Activated naive CD8-positive, alpha-beta T cell (primary cell): ENCODE measurements around the gene CNIH1.
"Not testable (repeated sequence)": the region's sequence is repeated elsewhere in the genome, so short reads cannot be mapped to it uniquely, and the experiment has no call there.

Source experiments
- H3K27ac Mint-ChIP-seq: one replicate; pipeline ENCODE4 v1.8.0; 2021; ENCODE audit warnings: mixed read lengths
- H3K27me3 Mint-ChIP-seq: one replicate; pipeline ENCODE4 v1.8.0; 2021; ENCODE audit warnings: mixed read lengths
- H3K36me3 Mint-ChIP-seq: one replicate; pipeline ENCODE4 v1.8.0; 2021; ENCODE audit warnings: mixed read lengths
- H3K4me1 Mint-ChIP-seq: one replicate; pipeline ENCODE4 v1.8.0; 2021; ENCODE audit warnings: low read depth, mixed read lengths
- H3K4me3 Mint-ChIP-seq: one replicate; pipeline ENCODE4 v1.8.0; 2021; ENCODE audit warnings: mild to moderate bottlenecking, mixed read lengths
- H3K9me3 Mint-ChIP-seq: one replicate; pipeline ENCODE4 v1.8.0; 2021; ENCODE audit warnings: low read depth, mixed read lengths

The CNIH1 gene

DNA sequence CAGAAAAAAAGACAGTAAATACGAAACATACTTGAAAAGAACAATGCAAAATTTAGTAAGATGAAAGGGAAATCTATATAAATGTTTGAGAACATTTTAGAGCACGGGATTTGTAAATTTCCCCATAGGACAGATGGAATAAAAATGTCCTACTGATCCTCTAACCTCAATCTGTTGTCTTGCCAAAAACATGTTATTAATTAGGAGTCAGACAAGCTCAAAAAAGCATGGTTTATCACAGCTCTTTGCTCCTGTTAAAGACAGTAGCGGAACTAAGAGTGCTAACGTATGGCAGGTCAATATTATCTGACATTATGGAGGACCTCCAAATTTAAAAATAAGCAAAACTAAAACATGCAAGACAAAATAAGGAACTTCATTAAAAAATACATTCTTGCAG is 34.7 kb upstream of the CNIH1 start:
- no peaks in the 10 kb centered on the region for H3K27me3 Mint-ChIP-seq
- H3K4me1 Mint-ChIP-seq: peaks cover 8% of the 10 kb centered on the region
- no peak overlapping the region for H3K4me3 Mint-ChIP-seq
- H3K9me3 Mint-ChIP-seq: no peaks in the 10 kb centered on the region
- no peak overlapping the region for H3K27ac Mint-ChIP-seq
- H3K36me3 Mint-ChIP-seq: peaks cover 17% of the 10 kb centered on the region

DNA sequence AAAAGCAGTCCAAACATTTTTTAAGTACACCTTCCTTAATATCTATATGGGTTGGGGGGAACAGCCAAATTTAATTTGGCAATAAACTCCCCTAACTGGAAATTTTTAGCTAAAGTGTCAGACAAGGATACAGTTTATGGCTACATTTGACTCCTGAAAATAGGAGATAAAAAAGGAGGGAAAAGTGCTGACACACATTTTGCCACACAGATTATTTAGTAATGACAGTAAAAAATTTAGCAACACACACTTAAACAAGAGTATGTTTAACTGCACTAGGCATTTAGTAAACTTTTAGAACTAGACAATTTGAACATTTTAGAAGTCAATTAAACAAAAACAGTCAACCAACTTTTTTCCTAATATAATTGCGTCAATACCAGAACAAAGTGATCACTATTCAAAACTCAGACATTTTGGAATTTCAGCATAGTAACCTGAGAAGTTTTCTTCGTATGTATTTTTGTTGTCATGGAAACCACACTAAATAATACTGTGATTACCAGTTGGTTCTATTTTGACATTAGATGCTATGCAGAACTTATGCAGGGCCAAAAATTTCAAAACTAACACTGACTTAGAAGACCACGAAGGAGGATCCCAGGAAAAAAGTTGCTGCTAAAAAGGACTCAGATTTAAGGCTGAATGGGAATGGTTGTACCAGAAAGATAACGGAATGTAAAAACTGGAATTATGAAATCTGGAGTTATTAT is 34.2 kb upstream of the CNIH1 start:
- H3K36me3 Mint-ChIP-seq: peaks cover 17% of the 10 kb centered on the region

GRCh38 chr14:54474232-54474793 is 33.1 kb upstream of the CNIH1 start:
- H3K27ac Mint-ChIP-seq: no peak overlapping the region

More for the DNA sequence above, 34.2 kb upstream of the CNIH1 start:
- Mint-ChIP-seq H3K4me3 (no peak overlapping the region), H3K27ac (no peak overlapping the region), H3K27me3 (no peaks in the 10 kb centered on the region), H3K9me3 (no peaks in the 10 kb centered on the region), H3K4me1 (peaks cover 8% of the 10 kb centered on the region)

DNA sequence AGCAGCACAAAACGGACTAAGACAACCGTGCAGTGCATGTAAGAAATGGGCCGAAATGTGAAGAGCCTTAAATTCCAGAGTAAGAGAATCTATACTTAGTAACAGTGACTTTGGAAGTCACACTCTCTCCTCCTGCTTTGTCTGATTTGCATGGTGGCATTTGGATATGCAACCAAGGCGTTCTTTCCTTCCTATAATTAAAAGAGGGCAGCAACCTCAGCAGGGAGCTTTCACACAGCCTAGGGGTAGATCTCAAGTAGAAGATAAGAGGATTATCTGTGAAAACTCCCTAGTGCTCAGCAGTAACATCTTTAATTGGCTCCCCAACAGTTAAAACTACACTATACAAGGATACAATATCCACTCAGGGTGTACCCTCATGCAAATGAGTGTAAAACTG is 31.1 kb upstream of the CNIH1 start:
- Mint-ChIP-seq H3K27me3 (no peaks in the 10 kb centered on the region), H3K9me3 (peaks cover 5% of the 10 kb centered on the region), H3K36me3 (peaks cover 25% of the 10 kb centered on the region), H3K27ac (no peak overlapping the region), H3K4me3 (no peak overlapping the region), H3K4me1 (peaks cover 6% of the 10 kb centered on the region)

More at GRCh38 chr14:54474232-54474793, 33.1 kb upstream of the CNIH1 start:
- no peak overlapping the region for H3K4me3 Mint-ChIP-seq
- no peaks in the 10 kb centered on the region for H3K9me3 Mint-ChIP-seq
- H3K36me3 Mint-ChIP-seq: peaks cover 18% of the 10 kb centered on the region
- peaks cover 8% of the 10 kb centered on the region for H3K4me1 Mint-ChIP-seq
- no peaks in the 10 kb centered on the region for H3K27me3 Mint-ChIP-seq

- Mint-ChIP-seq H3K4me1 (peaks cover 6% of the 10 kb centered on the region), H3K27ac (no peak overlapping the region), H3K4me3 (no peak overlapping the region), H3K27me3 (no peaks in the 10 kb centered on the region), H3K36me3 (peaks cover 24% of the 10 kb centered on the region), H3K9me3 (peaks cover 6% of the 10 kb centered on the region)
Observed at GRCh38 chr14:54471641-54472040, 30.5 kb upstream of the CNIH1 start.

GRCh38 chr14:54470701-54471100 is 29.5 kb upstream of the CNIH1 start:
- H3K27ac Mint-ChIP-seq: peak overlapping the region; percentile 41
- no peak overlapping the region for H3K4me3 Mint-ChIP-seq
- no peaks in the 10 kb centered on the region for H3K27me3 Mint-ChIP-seq
- H3K4me1 Mint-ChIP-seq: peaks cover 2% of the 10 kb centered on the region
- peaks cover 21% of the 10 kb centered on the region for H3K36me3 Mint-ChIP-seq
- H3K9me3 Mint-ChIP-seq: peaks cover 6% of the 10 kb centered on the region

GRCh38 chr14:54467280-54467679 is 26.1 kb upstream of the CNIH1 start:
- H3K27me3 Mint-ChIP-seq: no peaks in the 10 kb centered on the region
- H3K36me3 Mint-ChIP-seq: peaks cover 17% of the 10 kb centered on the region
- no peak overlapping the region for H3K27ac Mint-ChIP-seq
- H3K9me3 Mint-ChIP-seq: peaks cover 6% of the 10 kb centered on the region
- H3K4me3 Mint-ChIP-seq: no peak overlapping the region
- H3K4me1 Mint-ChIP-seq: no peaks in the 10 kb centered on the region

- Mint-ChIP-seq H3K4me1 (no peaks in the 10 kb centered on the region), H3K9me3 (peaks cover 6% of the 10 kb centered on the region), H3K27me3 (no peaks in the 10 kb centered on the region), H3K27ac (no peak overlapping the region), H3K4me3 (no peak overlapping the region), H3K36me3 (peaks cover 15% of the 10 kb centered on the region)
Observed at GRCh38 chr14:54465654-54466053, 24.5 kb upstream of the CNIH1 start.

DNA sequence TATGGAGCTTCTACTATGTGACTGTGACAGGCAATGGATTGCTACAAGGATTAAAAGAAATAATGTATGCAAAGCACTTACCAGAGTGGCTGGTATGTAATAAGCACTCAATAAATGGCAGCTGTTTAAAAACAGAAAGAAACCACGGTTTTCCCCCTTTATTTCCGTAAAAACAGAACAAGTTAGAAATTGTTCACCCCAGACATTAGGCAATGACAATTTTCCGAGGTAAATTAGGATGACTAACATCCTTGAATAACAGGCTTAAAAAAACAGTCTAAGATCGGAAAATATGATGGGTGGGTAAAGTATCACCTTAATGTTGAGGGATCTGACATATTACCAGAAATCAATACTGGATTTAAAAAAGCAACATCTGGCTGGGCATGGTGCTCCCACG is 20.9 kb upstream of the CNIH1 start:
- H3K4me1 Mint-ChIP-seq: no peaks in the 10 kb centered on the region
- H3K4me3 Mint-ChIP-seq: no peak overlapping the region
- H3K27me3 Mint-ChIP-seq: no peaks in the 10 kb centered on the region
- peaks cover 3% of the 10 kb centered on the region for H3K9me3 Mint-ChIP-seq
- no peak overlapping the region for H3K27ac Mint-ChIP-seq
- peaks cover 8% of the 10 kb centered on the region for H3K36me3 Mint-ChIP-seq

DNA sequence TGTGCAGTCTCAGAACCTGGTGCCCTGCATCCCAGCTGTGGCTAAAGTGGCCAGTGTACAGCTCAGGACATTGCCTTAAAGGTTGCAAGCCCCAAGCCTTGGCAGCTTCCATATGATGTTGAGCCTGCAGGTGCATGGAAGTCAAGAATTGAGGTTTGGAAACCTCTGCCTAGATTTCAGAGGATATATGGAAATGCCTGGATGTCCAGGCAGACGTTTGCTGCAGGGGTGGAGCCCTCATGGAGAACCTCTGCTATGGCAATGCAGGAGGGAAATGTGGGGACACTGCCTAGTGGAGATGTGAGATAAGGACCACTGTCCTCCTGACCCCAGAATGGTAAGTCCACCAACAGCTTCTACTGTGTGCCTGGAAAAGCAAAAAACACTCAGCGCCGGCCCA is 17.9 kb upstream of the CNIH1 start:
- H3K27me3 Mint-ChIP-seq: no peaks in the 10 kb centered on the region
- H3K4me1 Mint-ChIP-seq: no peaks in the 10 kb centered on the region
- no peak overlapping the region for H3K27ac Mint-ChIP-seq
- no peak overlapping the region for H3K4me3 Mint-ChIP-seq
- H3K9me3 Mint-ChIP-seq: peaks cover 3% of the 10 kb centered on the region
- peaks cover 8% of the 10 kb centered on the region for H3K36me3 Mint-ChIP-seq

- not testable (repeated sequence) for H3K9me3 Mint-ChIP-seq, H3K27ac Mint-ChIP-seq, H3K4me3 Mint-ChIP-seq, H3K4me1 Mint-ChIP-seq, H3K36me3 Mint-ChIP-seq, H3K27me3 Mint-ChIP-seq
Observed at GRCh38 chr14:54458536-54458935, 17.4 kb upstream of the CNIH1 start.

DNA sequence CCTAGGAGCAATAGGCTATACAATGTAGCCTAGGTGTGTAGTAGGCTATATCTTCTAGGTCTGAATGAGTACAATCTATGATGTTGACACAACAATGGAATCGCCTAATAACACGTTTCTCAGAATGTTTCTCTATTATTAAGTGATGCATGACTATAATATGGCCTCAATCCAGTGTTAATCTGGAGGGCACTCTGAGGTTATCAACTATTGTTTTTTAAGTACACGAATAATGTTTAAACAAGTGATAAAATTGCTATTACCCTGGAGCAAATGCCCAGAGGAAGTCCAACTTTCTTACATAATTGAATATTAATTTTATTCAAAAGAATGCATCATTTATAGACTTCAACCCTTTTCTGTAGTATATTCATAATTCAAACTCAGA is 16.4 kb upstream of the CNIH1 start:
- Mint-ChIP-seq H3K36me3 (peaks cover 8% of the 10 kb centered on the region), H3K27me3 (no peaks in the 10 kb centered on the region), H3K9me3 (peaks cover 3% of the 10 kb centered on the region), H3K4me3 (no peak overlapping the region), H3K4me1 (no peaks in the 10 kb centered on the region), H3K27ac (no peak overlapping the region)

DNA sequence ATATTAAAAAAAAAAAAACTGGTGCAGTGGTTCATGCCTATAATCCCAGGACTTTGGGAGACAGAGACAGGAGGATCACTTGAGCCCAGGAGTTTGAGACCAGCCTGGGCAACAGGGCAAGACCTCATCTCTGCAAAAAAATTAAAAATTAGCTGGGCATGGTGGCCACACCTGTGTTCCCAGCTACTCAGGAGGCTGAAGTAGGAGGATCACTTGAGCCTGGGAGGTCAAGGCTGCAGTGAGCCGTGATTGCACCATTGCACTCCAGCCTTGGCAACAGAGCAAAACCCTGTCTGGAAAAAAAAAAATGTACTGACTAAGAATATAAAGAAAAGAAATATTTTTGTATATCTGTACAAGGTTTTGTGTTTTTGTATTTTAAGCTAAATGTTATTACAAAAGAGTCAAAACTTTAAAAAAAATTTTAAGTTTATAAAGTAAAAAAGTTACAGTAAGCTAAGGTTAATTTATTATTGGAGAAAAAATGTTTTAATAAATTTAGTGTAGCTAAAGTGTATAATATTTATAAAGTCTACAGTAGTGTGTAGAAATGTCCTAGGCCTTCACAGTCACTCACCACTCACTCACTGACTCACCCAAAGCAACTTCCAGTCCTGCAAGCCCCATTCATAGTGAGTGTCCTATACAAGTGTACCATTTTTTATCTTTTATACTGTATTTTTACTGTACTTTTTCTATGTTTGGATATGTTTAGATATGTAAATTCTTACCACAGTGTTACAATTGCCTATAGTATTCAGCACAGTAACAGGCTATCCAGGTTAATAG is 15.8 kb upstream of the CNIH1 start:
- H3K27me3 Mint-ChIP-seq, H3K27ac Mint-ChIP-seq, H3K9me3 Mint-ChIP-seq, H3K36me3 Mint-ChIP-seq, H3K4me3 Mint-ChIP-seq, H3K4me1 Mint-ChIP-seq: not testable (repeated sequence)

DNA sequence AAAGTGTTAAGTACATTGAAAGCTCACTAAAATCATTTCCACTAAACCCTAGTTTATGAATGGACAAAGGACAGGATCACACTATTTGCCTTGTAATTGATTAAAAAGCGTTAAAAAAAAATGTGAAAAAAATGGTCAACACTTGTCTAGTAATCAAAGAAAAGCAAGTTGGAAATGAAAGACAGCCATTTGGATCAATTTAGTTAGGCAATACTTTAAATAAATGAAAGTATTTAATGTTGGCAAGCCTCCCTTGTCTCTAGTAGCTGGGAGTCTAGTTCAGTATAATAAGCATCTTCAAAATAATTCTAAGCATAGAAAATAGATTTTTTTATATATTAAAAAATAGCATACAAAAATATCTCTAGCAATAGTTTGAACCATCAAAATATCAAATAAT is 14.2 kb upstream of the CNIH1 start:
- no peak overlapping the region for H3K4me3 Mint-ChIP-seq
- peaks cover 3% of the 10 kb centered on the region for H3K9me3 Mint-ChIP-seq
- peaks cover 2% of the 10 kb centered on the region for H3K27me3 Mint-ChIP-seq
- H3K4me1 Mint-ChIP-seq: no peaks in the 10 kb centered on the region
- H3K36me3 Mint-ChIP-seq: peaks cover 8% of the 10 kb centered on the region
- H3K27ac Mint-ChIP-seq: no peak overlapping the region

DNA sequence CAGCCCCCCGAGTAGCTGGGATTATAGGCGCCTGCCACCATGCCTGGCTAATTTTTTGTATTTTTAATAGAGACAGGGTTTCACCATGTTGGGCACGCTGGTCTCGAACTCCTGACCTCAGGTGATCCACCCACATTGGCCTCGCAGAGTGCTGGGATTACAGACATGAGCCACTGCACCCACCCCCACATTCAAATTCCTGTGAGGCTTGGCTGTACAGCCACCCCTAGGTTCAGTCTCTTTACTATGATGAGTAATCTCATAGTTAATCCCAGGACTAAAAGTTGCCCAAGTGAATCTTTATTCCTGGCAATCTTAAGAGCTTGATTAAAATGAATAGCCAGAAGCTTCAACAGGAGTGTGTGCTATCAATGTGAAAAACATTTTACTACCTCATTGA is 12.8 kb upstream of the CNIH1 start:
- not testable (repeated sequence) for H3K4me3 Mint-ChIP-seq, H3K27ac Mint-ChIP-seq, H3K4me1 Mint-ChIP-seq, H3K27me3 Mint-ChIP-seq, H3K9me3 Mint-ChIP-seq, H3K36me3 Mint-ChIP-seq
